ENCODE results near the gene AQP1.

AQP1 gene

GRCh38 chr7:30911561-30911969, at the start of gene AQP1:
TSS of gene AQP1 (plus strand) at chr7:30911853. CDS start at chr7:30911910, 57 bp downstream.
- DNase-seq = no peak

GRCh38 chr7:30862995-30863705, 48.5 kb upstream of the AQP1 start:
- no peak for DNase-seq

GRCh38 chr7:30863706-30864035, 48.0 kb upstream of the AQP1 start:
- DNase-seq = no peak

- DNase-seq = no peak
These were observed 47.6 kb upstream of the AQP1 start for GRCh38 chr7:30864101-30864500.

- DNase-seq = no peak
These were observed 46.6 kb upstream of the AQP1 start for GRCh38 chr7:30865076-30865475.

GRCh38 chr7:30865821-30866220, 45.8 kb upstream of the AQP1 start:
- peak; percentile 84 for DNase-seq

- no peak for DNase-seq
These were observed 44.7 kb upstream of the AQP1 start for GRCh38 chr7:30866939-30867338.

- no peak for DNase-seq
These were observed 44.2 kb upstream of the AQP1 start for GRCh38 chr7:30867483-30867882.

- peak; percentile 59 for DNase-seq
These were observed 41.6 kb upstream of the AQP1 start for GRCh38 chr7:30869794-30870611.

GRCh38 chr7:30870821-30871518, 40.7 kb upstream of the AQP1 start:
- no peak for DNase-seq

- DNase-seq = no peak
These were observed 40.0 kb upstream of the AQP1 start for GRCh38 chr7:30871655-30872054.

GRCh38 chr7:30873207-30873606, 38.4 kb upstream of the AQP1 start:
- DNase-seq = no peak

- DNase-seq = no peak
These were observed 38.0 kb upstream of the AQP1 start for GRCh38 chr7:30873656-30874055.

GRCh38 chr7:30874656-30875302, 36.9 kb upstream of the AQP1 start:
- no peak for DNase-seq

GRCh38 chr7:30877015-30877769, 34.5 kb upstream of the AQP1 start:
- no peak for DNase-seq

- DNase-seq = no peak
These were observed 33.7 kb upstream of the AQP1 start for GRCh38 chr7:30877993-30878392.

- peak; percentile 59 for DNase-seq
These were observed 32.2 kb upstream of the AQP1 start for GRCh38 chr7:30879139-30880124.

- no peak for DNase-seq
These were observed 31.4 kb upstream of the AQP1 start for GRCh38 chr7:30880125-30880720.

GRCh38 chr7:30880941-30881340, 30.7 kb upstream of the AQP1 start:
- DNase-seq = no peak

GRCh38 chr7:30881448-30881847, 30.2 kb upstream of the AQP1 start:
- no peak for DNase-seq

GRCh38 chr7:30884881-30885280, 26.8 kb upstream of the AQP1 start:
- no peak for DNase-seq

Measured in NCI-H345 (cell line).